Endothelial cell of coronary artery (primary cell): ENCODE measurements around the gene CRB3. TPM values are rescaled to one million over a fixed set of nuclear protein-coding genes. Genes with fewer than 3 reads are reported as not detected.

Experiments used
- total RNA-seq: library from RNA; depleted of rRNA; stranded (reverse); fragments of >200 nt; gene quantifications from 2 replicates; pipeline ENCODE4 v1.2.3, GENCODE V29; 2014

Gene CRB3, protein sequence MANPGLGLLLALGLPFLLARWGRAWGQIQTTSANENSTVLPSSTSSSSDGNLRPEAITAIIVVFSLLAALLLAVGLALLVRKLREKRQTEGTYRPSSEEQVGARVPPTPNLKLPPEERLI
- total RNA-seq, result not detected in 2 replicates

DNA sequence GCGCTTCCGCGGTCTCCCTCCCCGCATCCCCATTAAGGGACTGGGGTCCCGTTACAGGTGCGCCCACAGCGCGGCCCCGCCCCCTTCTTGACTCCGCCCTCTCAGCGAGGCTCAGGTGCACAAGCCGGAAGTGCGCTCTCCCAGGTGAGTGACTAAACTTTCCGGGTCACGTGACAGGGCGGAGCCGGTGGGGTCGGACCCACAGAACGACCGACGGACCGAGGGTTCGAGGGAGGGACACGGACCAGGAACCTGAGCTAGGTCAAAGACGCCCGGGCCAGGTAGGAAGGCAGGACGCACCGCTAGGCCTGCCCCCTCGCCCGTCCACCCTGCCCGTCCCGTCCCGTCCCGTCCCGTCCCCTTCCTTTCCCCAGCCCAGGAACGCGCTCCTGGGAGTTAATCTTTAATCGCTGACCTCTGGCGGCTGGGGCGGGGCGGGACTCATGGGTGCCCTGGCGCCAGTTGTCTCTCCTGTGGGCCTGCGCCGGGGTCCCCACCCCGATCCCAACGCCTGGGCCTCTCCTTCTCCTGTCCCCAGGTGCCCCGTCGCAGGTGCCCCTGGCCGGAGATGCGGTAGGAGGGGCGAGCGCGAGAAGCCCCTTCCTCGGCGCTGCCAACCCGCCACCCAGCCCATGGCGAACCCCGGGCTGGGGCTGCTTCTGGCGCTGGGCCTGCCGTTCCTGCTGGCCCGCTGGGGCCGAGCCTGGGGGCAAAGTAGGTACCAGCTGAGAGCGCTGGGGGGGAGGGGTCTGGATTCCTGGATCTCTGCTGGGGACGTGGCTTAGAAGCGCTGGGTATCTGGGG lies at the start of gene CRB3:
TSS of gene CRB3 (plus strand) at position 202 of the 804 bp plus-strand sequence. CDS start at position 633, 431 bp downstream.

DNA sequence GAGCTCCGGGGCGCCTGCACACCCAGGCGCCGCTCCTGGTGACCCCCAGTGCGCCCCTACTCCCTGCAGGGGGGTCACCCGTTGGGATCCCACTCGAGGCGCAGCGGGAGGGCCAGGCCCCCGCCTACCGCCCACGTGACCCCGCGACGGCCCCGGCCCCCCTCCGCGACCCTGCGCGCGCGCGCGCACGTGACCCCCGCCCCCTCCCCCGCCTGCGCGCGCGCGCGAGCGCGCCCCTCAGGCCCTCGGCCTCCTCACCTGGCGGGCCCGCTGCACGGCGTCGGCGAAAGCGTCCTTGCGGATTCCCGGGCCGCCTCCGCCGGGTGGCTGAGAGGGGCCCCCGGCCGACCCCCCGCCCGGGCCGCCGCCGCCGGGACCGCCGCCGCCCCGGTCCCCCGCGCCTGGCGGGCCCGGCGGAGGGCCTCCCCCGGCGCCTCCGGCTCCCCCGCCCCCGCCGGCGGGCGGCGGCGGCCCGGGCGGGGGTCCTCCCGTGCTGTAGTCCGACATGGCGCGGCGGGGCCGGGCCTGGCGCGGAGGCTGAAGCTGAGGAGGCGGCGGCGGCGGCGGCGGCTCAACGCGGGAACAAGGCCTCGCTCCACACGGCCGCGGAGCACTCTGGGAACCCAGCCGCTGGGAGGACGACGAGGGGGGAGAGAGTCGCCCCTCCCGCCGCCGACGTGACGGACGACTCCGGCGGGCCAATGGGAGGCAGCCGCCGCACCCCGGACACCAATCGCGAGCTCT lies 39.7 kb upstream of the CRB3 start, which contains the start of gene KHSRP:
TSS of gene KHSRP (minus strand) at position 617 of the 744 bp plus-strand sequence. CDS start at position 507, 110 bp downstream.

DNA sequence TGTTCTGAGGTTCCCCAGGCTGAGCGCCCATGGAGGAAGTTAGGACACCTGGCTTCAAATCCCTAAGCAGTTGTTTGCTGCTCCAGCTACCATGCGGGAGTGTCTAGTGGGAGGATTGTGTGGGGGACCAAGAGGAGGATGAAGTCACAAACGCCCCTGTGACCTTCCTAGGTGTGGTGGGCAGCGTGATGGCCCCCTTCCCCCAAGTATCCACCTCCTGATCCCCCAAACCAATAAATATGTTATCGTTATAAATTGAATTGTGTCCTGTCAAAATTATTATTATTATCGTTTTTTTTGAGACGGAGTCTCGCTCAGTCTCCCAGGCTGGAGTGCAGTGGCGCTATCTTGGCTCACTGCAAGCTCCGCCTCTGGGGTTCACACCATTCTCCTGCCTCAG lies 30.4 kb upstream of the CRB3 start, which contains the start of gene SLC25A41:
TSS of gene SLC25A41 (minus strand) at position 101 of the 400 bp plus-strand sequence. CDS start at position 31, 70 bp downstream.

DNA sequence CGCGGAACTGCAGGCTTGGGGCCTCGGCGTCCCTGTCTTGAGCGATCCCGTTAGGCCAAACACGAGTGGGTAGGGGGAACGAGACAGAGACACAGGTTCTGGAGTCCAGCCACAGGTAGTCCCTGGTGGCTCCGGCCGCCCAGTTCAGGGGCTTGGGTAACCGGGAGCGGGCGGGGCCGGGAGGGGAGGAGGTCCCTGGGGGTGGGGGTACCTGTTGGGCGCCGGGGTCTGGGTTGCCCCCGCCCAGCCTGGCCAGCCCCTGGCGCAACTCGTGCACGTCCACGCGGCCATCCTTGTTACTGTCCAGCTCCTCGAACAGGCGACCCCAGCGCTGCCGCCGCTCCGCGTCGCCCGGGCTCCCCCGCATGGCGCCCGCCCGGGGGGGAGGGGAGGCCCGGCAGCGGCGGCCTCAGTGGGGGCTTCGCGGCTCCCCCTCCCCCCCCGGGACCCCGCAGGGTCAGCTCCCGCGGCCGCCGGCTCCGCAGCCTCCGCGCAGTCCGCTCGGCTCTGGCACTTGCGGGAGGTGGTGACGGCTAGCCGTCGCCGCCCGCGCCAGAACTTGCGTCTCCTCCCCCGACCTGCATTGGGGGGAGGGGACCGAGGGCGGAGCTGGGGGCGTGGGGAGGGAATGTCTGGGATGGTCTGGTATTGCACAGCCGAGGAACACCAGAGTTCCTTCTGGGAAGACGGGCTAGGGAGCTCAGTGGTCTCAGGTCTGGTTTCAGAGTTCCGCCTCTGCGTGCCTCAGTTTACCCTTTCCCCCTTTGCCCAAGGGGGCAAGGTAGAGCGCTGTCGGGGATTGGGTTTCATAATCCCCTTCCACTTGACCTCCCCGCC lies 4.6 kb upstream of the CRB3 start, which contains the start of gene SLC25A23:
TSS of gene SLC25A23 (minus strand) at position 531 of the 837 bp plus-strand sequence. CDS start at position 367, 164 bp downstream.

DNA sequence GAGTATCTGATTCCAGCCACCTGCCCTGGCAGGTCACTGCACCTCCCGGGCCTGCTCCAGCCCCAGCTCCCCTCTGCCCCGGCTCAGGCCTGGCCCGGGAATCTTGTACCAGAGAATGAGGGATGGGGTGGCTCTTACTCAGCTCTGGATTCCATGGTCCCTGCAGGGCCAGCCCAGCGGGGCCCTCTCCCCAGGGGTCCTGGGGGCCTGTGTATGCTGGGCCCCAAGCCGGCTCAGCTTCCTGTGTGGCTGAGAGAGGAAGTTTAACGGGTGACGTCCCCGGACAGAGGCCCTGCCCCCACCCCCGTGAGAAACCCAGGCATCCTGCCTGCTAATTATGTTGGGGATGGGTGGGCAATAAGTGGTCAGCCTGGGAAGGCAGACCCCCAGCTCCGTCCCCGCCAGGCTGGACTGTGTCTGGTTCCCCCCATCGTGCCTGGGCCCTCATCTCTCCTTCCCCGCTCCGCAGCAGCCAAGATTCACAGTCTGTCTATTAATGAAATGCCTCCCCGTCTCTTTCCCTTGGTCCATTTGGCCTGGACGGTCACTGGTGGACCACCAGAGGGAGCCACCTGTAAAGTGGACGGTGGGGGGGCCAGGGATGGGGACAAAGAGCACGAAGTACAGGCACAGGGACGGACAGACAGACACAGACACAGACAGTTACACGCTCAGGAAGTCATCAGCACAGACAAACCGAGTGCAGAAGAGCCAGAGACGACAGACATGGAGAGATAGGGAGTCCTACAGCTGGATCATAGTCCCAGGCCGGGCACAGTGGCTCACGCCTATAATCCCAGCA lies 17.7 kb downstream of the CRB3 start, which contains the start of gene DENND1C:
TSS of gene DENND1C (minus strand) at position 247 of the 802 bp plus-strand sequence. CDS start at position 155, 92 bp downstream.

DNA sequence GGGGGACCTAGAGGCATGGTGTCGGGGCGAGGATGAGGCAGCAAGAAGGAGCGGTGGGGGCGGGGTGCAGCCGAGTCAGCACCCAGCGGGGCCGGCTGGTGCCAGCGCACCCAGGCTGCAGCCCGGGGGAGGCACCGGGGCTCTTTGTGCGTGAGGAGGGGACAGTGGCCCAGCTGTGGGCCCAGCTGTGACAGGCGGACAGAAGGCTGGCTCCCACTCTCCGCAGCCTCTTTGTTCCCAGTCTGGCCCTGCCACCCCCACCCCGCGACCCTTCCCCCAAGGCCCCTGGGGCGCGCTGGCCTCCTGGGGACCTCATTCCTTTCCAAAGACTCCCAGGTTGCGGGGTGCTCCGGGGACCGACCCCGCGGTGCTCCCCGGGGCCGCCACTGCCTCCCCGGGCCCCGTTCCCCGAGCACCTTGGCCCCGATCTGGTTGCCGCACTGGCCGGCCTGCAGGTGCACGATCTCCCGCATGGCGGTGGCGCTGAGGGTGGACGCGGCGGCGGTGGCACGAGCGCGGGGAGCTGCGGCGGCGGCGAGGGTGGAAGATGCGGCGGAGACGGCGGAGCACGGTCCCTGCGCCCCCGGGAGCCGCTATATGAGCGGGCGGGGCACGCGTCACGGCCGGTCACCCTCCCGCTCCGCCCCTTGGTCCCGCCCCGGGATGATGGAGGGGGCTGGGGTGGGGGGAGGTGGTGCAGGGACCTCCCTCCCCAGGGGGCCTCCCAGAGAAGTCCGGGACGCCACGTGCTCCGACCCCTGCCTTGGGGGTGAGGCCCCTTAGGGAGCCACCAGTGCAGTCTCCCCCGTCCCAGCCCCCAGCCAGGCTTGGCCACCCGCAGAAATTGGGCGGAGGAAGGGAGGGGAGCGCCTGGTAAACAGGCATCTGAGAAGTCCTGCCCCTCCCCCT lies 37.9 kb downstream of the CRB3 start, which contains the start of gene TUBB4A:
TSS of gene TUBB4A (minus strand) at position 570 of the 909 bp plus-strand sequence. CDS start at position 473, 97 bp downstream.

Other genes starting within 250 kb of the CRB3 start
- 4.6 and 7.4 TPM in 2 replicates for gene MLLT1, start 184.3 kb upstream of the CRB3 start, total RNA-seq
- gene ACER1, start 130.7 kb upstream of the CRB3 start, total RNA-seq, result not detected in 2 replicates
- 59.7 and 64.0 TPM in 2 replicates for gene CLPP, start 102.7 kb upstream of the CRB3 start, total RNA-seq
- gene ALKBH7, start 91.5 kb upstream of the CRB3 start, total RNA-seq, result 20.6 and 24.6 TPM in 2 replicates
- gene PSPN, start 88.3 kb upstream of the CRB3 start, total RNA-seq, result 0.54 and 1.6 TPM in 2 replicates
- 66.7 and 66.9 TPM in 2 replicates for gene GTF2F1, start 71.1 kb upstream of the CRB3 start, total RNA-seq
- 119 and 132 TPM in 2 replicates for gene KHSRP, start 39.5 kb upstream of the CRB3 start, total RNA-seq
- gene SLC25A41, start 30.5 kb upstream of the CRB3 start, total RNA-seq, result under 0.01 and 0.09 TPM in 2 replicates
- 14.5 and 18.7 TPM in 2 replicates for gene SLC25A23, start 4.5 kb upstream of the CRB3 start, total RNA-seq
- gene DENND1C, start 17.5 kb downstream of the CRB3 start, total RNA-seq, result not detected in 2 replicates
- gene TUBB4A, start 38.0 kb downstream of the CRB3 start, total RNA-seq, result not detected in 2 replicates
- gene TNFSF9, start 66.8 kb downstream of the CRB3 start, total RNA-seq, result 0.75 and 0.99 TPM in 2 replicates
- gene CD70, start 126.9 kb downstream of the CRB3 start, total RNA-seq, result not detected in 2 replicates
- not detected in 2 replicates for gene TNFSF14, start 205.9 kb downstream of the CRB3 start, total RNA-seq